Measurements from ENCODE around the gene GLIPR2. TPM values are rescaled to one million over a fixed set of nuclear protein-coding genes. Genes with fewer than 3 reads are reported as not detected.

The GLIPR2 gene
- total and polyA plus RNA-seq, 2 of the 13 experiments (the other 11 are each of a cell fraction or from before 2014, with no cell fraction given), result 0.08 to 0.42 TPM

DNA sequence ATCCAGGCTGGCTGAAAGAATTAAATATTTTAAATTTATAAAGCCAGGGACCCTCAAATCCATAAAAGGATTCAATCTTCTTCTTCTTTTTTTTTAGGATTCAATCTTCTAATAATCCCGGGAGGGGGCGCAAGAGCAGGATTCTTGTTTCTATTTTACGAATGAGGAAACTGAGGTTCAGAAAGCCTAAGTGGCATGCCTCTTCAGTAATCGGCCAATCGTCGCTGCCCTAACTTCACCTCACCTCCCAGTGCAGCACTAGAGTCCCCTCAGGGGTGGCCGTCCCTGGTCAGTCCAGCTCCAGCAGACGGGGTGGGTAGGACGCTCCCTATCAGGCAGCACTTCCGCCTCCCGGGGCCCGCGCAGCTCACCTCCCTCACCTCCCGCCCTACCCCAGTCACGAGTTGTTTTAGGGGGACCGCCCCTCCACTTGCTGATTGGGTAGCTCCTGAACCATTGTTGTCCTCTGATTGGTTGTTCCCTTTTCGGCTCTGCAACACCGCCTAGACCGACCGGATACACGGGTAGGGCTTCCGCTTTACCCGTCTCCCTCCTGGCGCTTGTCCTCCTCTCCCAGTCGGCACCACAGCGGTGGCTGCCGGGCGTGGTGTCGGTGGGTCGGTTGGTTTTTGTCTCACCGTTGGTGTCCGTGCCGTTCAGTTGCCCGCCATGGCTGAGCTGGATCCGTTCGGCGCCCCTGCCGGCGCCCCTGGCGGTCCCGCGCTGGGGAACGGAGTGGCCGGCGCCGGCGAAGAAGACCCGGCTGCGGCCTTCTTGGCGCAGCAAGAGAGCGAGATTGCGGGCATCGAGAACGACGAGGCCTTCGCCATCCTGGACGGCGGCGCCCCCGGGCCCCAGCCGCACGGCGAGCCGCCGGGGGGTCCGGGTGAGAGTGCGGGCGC is 54.1 kb downstream of the GLIPR2 start, which contains the start of gene CLTA (continued):
- TF ChIP-seq, protein P1, sequence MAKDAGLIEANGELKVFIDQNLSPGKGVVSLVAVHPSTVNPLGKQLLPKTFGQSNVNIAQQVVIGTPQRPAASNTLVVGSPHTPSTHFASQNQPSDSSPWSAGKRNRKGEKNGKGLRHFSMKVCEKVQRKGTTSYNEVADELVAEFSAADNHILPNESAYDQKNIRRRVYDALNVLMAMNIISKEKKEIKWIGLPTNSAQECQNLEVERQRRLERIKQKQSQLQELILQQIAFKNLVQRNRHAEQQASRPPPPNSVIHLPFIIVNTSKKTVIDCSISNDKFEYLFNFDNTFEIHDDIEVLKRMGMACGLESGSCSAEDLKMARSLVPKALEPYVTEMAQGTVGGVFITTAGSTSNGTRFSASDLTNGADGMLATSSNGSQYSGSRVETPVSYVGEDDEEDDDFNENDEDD (CRISPR knock-in tag; IDR thresholded peaks at IDR 0.05; ENCODE audit: borderline replicate concordance), result peak; percentile 80; the same call in 1 of the 2 replicates
- no peak for TF ChIP-seq BRCA1 (CRISPR knock-in tag; IDR thresholded peaks at IDR 0.05)
- TF ChIP-seq ZNF605 (CRISPR knock-in tag; IDR thresholded peaks at IDR 0.05), result peak; percentile 81
- peak; percentile 61; the same call in 1 of the 2 replicates for TF ChIP-seq ZNF350 (CRISPR knock-in tag; IDR thresholded peaks at IDR 0.05; ENCODE audit: borderline replicate concordance, low read depth)
- TF ChIP-seq, protein P2, sequence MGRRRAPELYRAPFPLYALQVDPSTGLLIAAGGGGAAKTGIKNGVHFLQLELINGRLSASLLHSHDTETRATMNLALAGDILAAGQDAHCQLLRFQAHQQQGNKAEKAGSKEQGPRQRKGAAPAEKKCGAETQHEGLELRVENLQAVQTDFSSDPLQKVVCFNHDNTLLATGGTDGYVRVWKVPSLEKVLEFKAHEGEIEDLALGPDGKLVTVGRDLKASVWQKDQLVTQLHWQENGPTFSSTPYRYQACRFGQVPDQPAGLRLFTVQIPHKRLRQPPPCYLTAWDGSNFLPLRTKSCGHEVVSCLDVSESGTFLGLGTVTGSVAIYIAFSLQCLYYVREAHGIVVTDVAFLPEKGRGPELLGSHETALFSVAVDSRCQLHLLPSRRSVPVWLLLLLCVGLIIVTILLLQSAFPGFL (CRISPR knock-in tag; IDR thresholded peaks at IDR 0.05), result no peak; the same call in 1 of the 2 replicates
- TF ChIP-seq, protein P3, sequence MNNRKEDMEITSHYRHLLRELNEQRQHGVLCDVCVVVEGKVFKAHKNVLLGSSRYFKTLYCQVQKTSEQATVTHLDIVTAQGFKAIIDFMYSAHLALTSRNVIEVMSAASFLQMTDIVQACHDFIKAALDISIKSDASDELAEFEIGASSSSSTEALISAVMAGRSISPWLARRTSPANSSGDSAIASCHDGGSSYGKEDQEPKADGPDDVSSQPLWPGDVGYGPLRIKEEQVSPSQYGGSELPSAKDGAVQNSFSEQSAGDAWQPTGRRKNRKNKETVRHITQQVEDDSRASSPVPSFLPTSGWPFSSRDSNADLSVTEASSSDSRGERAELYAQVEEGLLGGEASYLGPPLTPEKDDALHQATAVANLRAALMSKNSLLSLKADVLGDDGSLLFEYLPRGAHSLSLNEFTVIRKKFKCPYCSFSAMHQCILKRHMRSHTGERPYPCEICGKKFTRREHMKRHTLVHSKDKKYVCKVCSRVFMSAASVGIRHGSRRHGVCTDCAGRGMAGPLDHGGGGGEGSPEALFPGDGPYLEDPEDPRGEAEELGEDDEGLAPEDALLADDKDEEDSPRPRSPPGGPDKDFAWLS (CRISPR knock-in tag; IDR thresholded peaks at IDR 0.05; ENCODE audit: borderline replicate concordance), result no peak
- TF ChIP-seq EHMT2 (IDR thresholded peaks at IDR 0.05; ENCODE audit: borderline replicate concordance, low read depth, low read length), result no peak
- TF ChIP-seq RFX5 (IDR thresholded peaks at IDR 0.05; ENCODE audit: low read depth, low read length), result peak; percentile 59; the same call in 1 of the 2 replicates
- no peak for TF ChIP-seq ZBTB21 (CRISPR knock-in tag; IDR thresholded peaks at IDR 0.05)
- no peak for TF ChIP-seq ZNF720 (CRISPR knock-in tag; IDR thresholded peaks at IDR 0.05)
- no peak for TF ChIP-seq PCBP2 (optimal IDR thresholded peaks at IDR 0.05; ENCODE audit: low read depth, low read length, poor library complexity, severe bottlenecking)
- TF ChIP-seq ZBTB7A (CRISPR knock-in tag; IDR thresholded peaks at IDR 0.05), result no peak
- no peak for TF ChIP-seq TBL1XR1 (IDR thresholded peaks at IDR 0.05; ENCODE audit: borderline replicate concordance, low read length, partially characterized antibody)
- no peak for TF ChIP-seq IRF2 (CRISPR knock-in tag; IDR thresholded peaks at IDR 0.05)
- TF ChIP-seq, protein P4, sequence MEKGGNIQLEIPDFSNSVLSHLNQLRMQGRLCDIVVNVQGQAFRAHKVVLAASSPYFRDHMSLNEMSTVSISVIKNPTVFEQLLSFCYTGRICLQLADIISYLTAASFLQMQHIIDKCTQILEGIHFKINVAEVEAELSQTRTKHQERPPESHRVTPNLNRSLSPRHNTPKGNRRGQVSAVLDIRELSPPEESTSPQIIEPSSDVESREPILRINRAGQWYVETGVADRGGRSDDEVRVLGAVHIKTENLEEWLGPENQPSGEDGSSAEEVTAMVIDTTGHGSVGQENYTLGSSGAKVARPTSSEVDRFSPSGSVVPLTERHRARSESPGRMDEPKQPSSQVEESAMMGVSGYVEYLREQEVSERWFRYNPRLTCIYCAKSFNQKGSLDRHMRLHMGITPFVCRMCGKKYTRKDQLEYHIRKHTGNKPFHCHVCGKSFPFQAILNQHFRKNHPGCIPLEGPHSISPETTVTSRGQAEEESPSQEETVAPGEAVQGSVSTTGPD (CRISPR knock-in tag; IDR thresholded peaks at IDR 0.05), result no peak
- 0 out of 2 replicates have a peak, but pooled peaks have one; percentile 31 for TF ChIP-seq IRX3 (CRISPR knock-in tag; IDR thresholded peaks at IDR 0.05; ENCODE audit: borderline replicate concordance, low read depth)
- peak; percentile 84 for TF ChIP-seq POGZ (CRISPR knock-in tag; IDR thresholded peaks at IDR 0.05)
- TF ChIP-seq ZNF143 (CRISPR knock-in tag; IDR thresholded peaks at IDR 0.05), result peak; percentile 77
- TF ChIP-seq, protein P5, sequence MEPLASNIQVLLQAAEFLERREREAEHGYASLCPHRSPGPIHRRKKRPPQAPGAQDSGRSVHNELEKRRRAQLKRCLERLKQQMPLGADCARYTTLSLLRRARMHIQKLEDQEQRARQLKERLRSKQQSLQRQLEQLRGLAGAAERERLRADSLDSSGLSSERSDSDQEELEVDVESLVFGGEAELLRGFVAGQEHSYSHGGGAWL (CRISPR knock-in tag; IDR thresholded peaks at IDR 0.05), result peak; percentile 89
